SK-N-SH treated with all-trans-retinoic acid at 6 μM for 48 hours (cell line): Measurements from ENCODE around the gene HEXIM2.

Experiments used
- ATAC-seq: fragments of 200-7000 bp; cut with Tn5 transposase; 3 replicates; pipeline ENCODE4 v1.9.1; 2020; ENCODE audit warnings: mild to moderate bottlenecking, moderate library complexity
- ARNTL ChIP-seq: fragments of 450-650 bp; formaldehyde crosslinking; IDR thresholded peaks from 2 replicates; pipeline ENCODE4 v1.5.0; 2020; ENCODE audit warnings: low read depth, mild to moderate bottlenecking, moderate library complexity, borderline replicate concordance
- BACH2 ChIP-seq: fragments of 250-450 bp; sonication (Bioruptor Pico); IDR thresholded peaks from 2 replicates; pipeline ENCODE4 v1.9.0; 2021; ENCODE audit warnings: mild to moderate bottlenecking, borderline replicate concordance
- CREB5 ChIP-seq: fragments of 250-450 bp; sonication (Bioruptor Pico); IDR thresholded peaks from 2 replicates; pipeline ENCODE4 v1.5.1; 2020; ENCODE audit warnings: low read depth, mild to moderate bottlenecking, moderate library complexity
- CSDC2 ChIP-seq: fragments of 250-450 bp; sonication (Bioruptor Pico); IDR thresholded peaks from 2 replicates; pipeline ENCODE4 v1.5.0; 2020; ENCODE audit warnings: mild to moderate bottlenecking, moderate library complexity
- CSRNP3 ChIP-seq: fragments of 250-450 bp; sonication (Bioruptor Pico); IDR thresholded peaks from 2 replicates; pipeline ENCODE4 v1.5.1; 2021; ENCODE audit warnings: mild to moderate bottlenecking, moderate library complexity
- ESRRG ChIP-seq: fragments of 250-450 bp; sonication (Bioruptor Pico); IDR thresholded peaks from 2 replicates; pipeline ENCODE4 v1.6.1; 2021; ENCODE audit warnings: mild to moderate bottlenecking
- GLIS3 ChIP-seq: fragments of 250-450 bp; sonication (Bioruptor Pico); IDR thresholded peaks from 2 replicates; pipeline ENCODE4 v1.5.0; 2020; ENCODE audit warnings: mild to moderate bottlenecking, moderate library complexity
- OSR1 ChIP-seq: fragments of 250-450 bp; sonication (Bioruptor Pico); IDR thresholded peaks from 2 replicates; pipeline ENCODE4 v1.8.0; 2022; ENCODE audit warnings: moderate library complexity, mild to moderate bottlenecking, inconsistent platforms
- PATZ1 ChIP-seq: fragments of 250-450 bp; sonication (Bioruptor Pico); IDR thresholded peaks from 2 replicates; pipeline ENCODE4 v1.8.0; 2020; ENCODE audit warnings: mild to moderate bottlenecking, moderate library complexity, borderline replicate concordance
- POU6F1 ChIP-seq: fragments of 250-450 bp; sonication (Bioruptor Pico); IDR thresholded peaks from 2 replicates; pipeline ENCODE4 v1.8.0; 2021; ENCODE audit warnings: low read depth, mild to moderate bottlenecking, moderate library complexity, borderline replicate concordance
- PPARA ChIP-seq: fragments of 250-450 bp; sonication (Bioruptor Pico); IDR thresholded peaks from 2 replicates; pipeline ENCODE4 v1.5.0; 2020; ENCODE audit warnings: mild to moderate bottlenecking, borderline replicate concordance
- TCF4 ChIP-seq: fragments of 250-450 bp; sonication (Bioruptor Pico); IDR thresholded peaks from 2 replicates; pipeline ENCODE4 v1.8.0; 2021; ENCODE audit warnings: mild to moderate bottlenecking, moderate library complexity, borderline replicate concordance
- TOX ChIP-seq: fragments of 250-450 bp; sonication (Bioruptor Pico); IDR thresholded peaks from 2 replicates; pipeline ENCODE4 v1.8.0; 2021; ENCODE audit warnings: mild to moderate bottlenecking, moderate library complexity, borderline replicate concordance
- TSHZ2 ChIP-seq: fragments of 250-450 bp; sonication (Bioruptor Pico); IDR thresholded peaks from 2 replicates; pipeline ENCODE4 v1.5.0; 2020; ENCODE audit warnings: mild to moderate bottlenecking, moderate library complexity
- ZFP3 ChIP-seq: fragments of 250-450 bp; sonication (Bioruptor Pico); IDR thresholded peaks from 2 replicates; pipeline ENCODE4 v1.5.0; 2020; ENCODE audit warnings: mild to moderate bottlenecking, moderate library complexity
- ZNF565 ChIP-seq: fragments of 450-650 bp; formaldehyde crosslinking; conservative IDR thresholded peaks from 2 replicates; pipeline ENCODE4 v1.5.0; 2020; ENCODE audit warnings: low read depth, mild to moderate bottlenecking, moderate library complexity
- ZNF70 ChIP-seq: fragments of 450-650 bp; formaldehyde crosslinking; IDR thresholded peaks from 2 replicates; pipeline ENCODE4 v1.5.0; 2020; ENCODE audit warnings: mild to moderate bottlenecking, moderate library complexity

The HEXIM2 gene

GRCh38 chr17:45160447-45161287 is 1.0 kb upstream of the HEXIM2 start:
- TF ChIP-seq ZFP3 (CRISPR knock-in tag) (0 out of 2 replicates have a peak, but pooled peaks have one; percentile 45), TOX (CRISPR knock-in tag) (no peak), OSR1 (no peak), CREB5 (no peak), ESRRG (CRISPR knock-in tag) (no peak), ZNF70 (CRISPR knock-in tag) (no peak), CSRNP3 (CRISPR knock-in tag) (no peak), PPARA (no peak), ZNF565 (CRISPR knock-in tag) (no peak), ARNTL (CRISPR knock-in tag) (no peak), POU6F1 (CRISPR knock-in tag) (no peak), TSHZ2 (CRISPR knock-in tag) (peak; percentile 67; the same call in 1 of the 2 replicates), CSDC2 (CRISPR knock-in tag) (no peak), PATZ1 (CRISPR knock-in tag) (peak; percentile 57; the same call in 1 of the 2 replicates)
- peak; percentile 55 for ATAC-seq

GRCh38 chr17:45162025-45162687 is 481 bp downstream of the HEXIM2 start:
- peak; percentile 2; the same call in 1 of the 3 replicates for ATAC-seq
- TF ChIP-seq ZFP3 (CRISPR knock-in tag) (no peak), BACH2 (CRISPR knock-in tag) (no peak), GLIS3 (CRISPR knock-in tag) (no peak), PPARA (no peak), CREB5 (no peak), TCF4 (CRISPR knock-in tag) (no peak)
- TF ChIP-seq, all 23 proteins: peak for 0
